NB4 (cell line): ENCODE measurements around the gene VPS37B.

Experiments used
- CTCF ChIP-seq: IDR thresholded peaks from one replicate; pipeline ENCODE4 v1.5.1; 2012; ENCODE audit warnings: low read depth, low read length
- POLR2A ChIP-seq: IDR thresholded peaks from 2 replicates; pipeline ENCODE4 v1.6.1; 2011; ENCODE audit warnings: mild to moderate bottlenecking; ENCODE audit not compliant: insufficient read length; ENCODE audit errors: extremely low read depth

GRCh38 chr12:122886851-122887818, 8.8 kb downstream of the VPS37B start:
- TF ChIP-seq CTCF, result no peak
- TF ChIP-seq POLR2A, result no peak
